ENCODE results near the gene CRB1.
A peak's percentile ranks its signal among the peaks of the same experiment; 100 is the strongest.

Gene CRB1

GRCh38 chr1:197355248-197355995, 87.4 kb downstream of the CRB1 start:
- TF ChIP-seq EZH2phosphoT487 (IDR thresholded peaks at IDR 0.05; ENCODE audit: borderline replicate concordance, low read length) (no peak), CTCF (IDR thresholded peaks at IDR 0.05; ENCODE audit: low read depth, low read length, poor library complexity, severe bottlenecking) (no peak)
- H3K4me3 ChIP-seq (ENCODE audit: low read length) = no peak overlapping the region
- H3K4me2 ChIP-seq (ENCODE audit: low read length) = no peak overlapping the region
- H4K20me1 ChIP-seq (ENCODE audit: control insufficient read depth, insufficient read depth, low read depth, low read length) = no peaks in the 10 kb centered on the region
- peaks cover 3% of the 10 kb centered on the region for H3K4me1 ChIP-seq (ENCODE audit: control insufficient read depth, low read length)
- no peaks in the 10 kb centered on the region for H3K79me2 ChIP-seq (ENCODE audit: control insufficient read depth, low read length)
- no peaks in the 10 kb centered on the region for H3K9me3 ChIP-seq (ENCODE audit: control insufficient read depth, insufficient read depth, low read length)
- H3K27me3 ChIP-seq (ENCODE audit: control insufficient read depth, low read length) = no peaks in the 10 kb centered on the region
- H3K9me2 ChIP-seq (replicated peaks; ENCODE audit: control insufficient read depth, low read length) = no peaks in the 10 kb centered on the region
- H3K36me3 ChIP-seq (ENCODE audit: control insufficient read depth, low read length) = no peaks in the 10 kb centered on the region
- no peaks in the 10 kb centered on the region for H3F3A ChIP-seq (ENCODE audit: control insufficient read depth, insufficient read depth)
- H3K27ac ChIP-seq (ENCODE audit: low read depth, low read length) = no peak overlapping the region

GRCh38 chr1:197356723-197357533, 88.9 kb downstream of the CRB1 start:
- Histone ChIP-seq H3K9me3 (ENCODE audit: control insufficient read depth, insufficient read depth, low read length) (no peaks in the 10 kb centered on the region), H3K9me2 (replicated peaks; ENCODE audit: control insufficient read depth, low read length) (no peaks in the 10 kb centered on the region), H3K79me2 (ENCODE audit: control insufficient read depth, low read length) (no peaks in the 10 kb centered on the region), H3K4me2 (ENCODE audit: low read length) (no peak overlapping the region), H3K36me3 (ENCODE audit: control insufficient read depth, low read length) (no peaks in the 10 kb centered on the region), H3K4me3 (ENCODE audit: low read length) (no peak overlapping the region), H3K4me1 (ENCODE audit: control insufficient read depth, low read length) (no peaks in the 10 kb centered on the region), H4K20me1 (ENCODE audit: control insufficient read depth, insufficient read depth, low read depth, low read length) (no peaks in the 10 kb centered on the region), H3K27ac (ENCODE audit: low read depth, low read length) (no peak overlapping the region), H3K27me3 (ENCODE audit: control insufficient read depth, low read length) (no peaks in the 10 kb centered on the region), H3F3A (ENCODE audit: control insufficient read depth, insufficient read depth) (no peaks in the 10 kb centered on the region)
- TF ChIP-seq EZH2phosphoT487 (IDR thresholded peaks at IDR 0.05; ENCODE audit: borderline replicate concordance, low read length) (no peak), CTCF (IDR thresholded peaks at IDR 0.05; ENCODE audit: low read depth, low read length, poor library complexity, severe bottlenecking) (peak; percentile 79)

GRCh38 chr1:197358959-197359358, 90.9 kb downstream of the CRB1 start:
- Histone ChIP-seq H3K9me2 (replicated peaks; ENCODE audit: control insufficient read depth, low read length) (no peaks in the 10 kb centered on the region), H3F3A (ENCODE audit: control insufficient read depth, insufficient read depth) (no peaks in the 10 kb centered on the region), H3K27ac (ENCODE audit: low read depth, low read length) (no peak overlapping the region), H3K36me3 (ENCODE audit: control insufficient read depth, low read length) (no peaks in the 10 kb centered on the region), H3K4me1 (ENCODE audit: control insufficient read depth, low read length) (no peaks in the 10 kb centered on the region), H3K27me3 (ENCODE audit: control insufficient read depth, low read length) (no peaks in the 10 kb centered on the region), H4K20me1 (ENCODE audit: control insufficient read depth, insufficient read depth, low read depth, low read length) (no peaks in the 10 kb centered on the region), H3K9me3 (ENCODE audit: control insufficient read depth, insufficient read depth, low read length) (no peaks in the 10 kb centered on the region), H3K79me2 (ENCODE audit: control insufficient read depth, low read length) (no peaks in the 10 kb centered on the region), H3K4me3 (ENCODE audit: low read length) (no peak overlapping the region), H3K4me2 (ENCODE audit: low read length) (no peak overlapping the region)
- no peak for TF ChIP-seq CTCF (IDR thresholded peaks at IDR 0.05; ENCODE audit: low read depth, low read length, poor library complexity, severe bottlenecking)
- no peak for TF ChIP-seq EZH2phosphoT487 (IDR thresholded peaks at IDR 0.05; ENCODE audit: borderline replicate concordance, low read length)

All from DOHH2 (cell line).